Liver (tissue), 9 donors: Measurements from ENCODE around the gene BAZ2B. TPM values are rescaled to one million over a fixed set of nuclear protein-coding genes. Genes with fewer than 3 reads are reported as not detected.

Experiments
- DNase-seq: peaks from one replicate; pipeline ENCODE4 v3.0.0-alpha.2; 2017; ENCODE audit warnings: low spot score
- H3K27ac ChIP-seq, 2 donors: one replicate each; pipeline ENCODE4 v1.7.0; 2013; ENCODE audit warnings: inconsistent platforms in 2 of 2, low read length in 2 of 2, control low read depth in 1 of 2, low read depth in 1 of 2, mild to moderate bottlenecking in 1 of 2
- H3K27me3 ChIP-seq, 4 donors: one replicate each; pipeline versions ENCODE4 v1.6.1 to v1.7.0; 2013; ENCODE audit warnings: low read length in 3 of 4, inconsistent platforms in 1 of 4, mild to moderate bottlenecking in 1 of 4, moderate library complexity in 1 of 4; ENCODE audit not compliant: control insufficient read depth in 4 of 4, insufficient read depth in 4 of 4
- H3K36me3 ChIP-seq, 4 donors: one replicate each; pipeline versions ENCODE4 v1.6.1 to v1.7.0; 2013; ENCODE audit warnings: low read length in 3 of 4, mild to moderate bottlenecking in 3 of 4, low read depth in 1 of 4, moderate library complexity in 1 of 4; ENCODE audit not compliant: control insufficient read depth in 4 of 4, insufficient read depth in 3 of 4
- H3K4me1 ChIP-seq, 4 donors: one replicate each; pipeline versions ENCODE4 v1.6.1 to v1.7.0; 2013; ENCODE audit warnings: low read length in 3 of 4, mild to moderate bottlenecking in 3 of 4, moderate library complexity in 1 of 4; ENCODE audit not compliant: control insufficient read depth in 4 of 4, insufficient read depth in 4 of 4
- H3K4me3 ChIP-seq, 3 donors: one replicate each; pipeline versions ENCODE4 v1.6.1 to v1.7.0; 2013; ENCODE audit warnings: low read length in 3 of 3, control low read depth in 1 of 3, low read depth in 1 of 3, mild to moderate bottlenecking in 1 of 3
- H3K9ac ChIP-seq, 2 donors: one replicate each; pipeline ENCODE4 v1.7.0; 2013; ENCODE audit warnings: low read length in 2 of 2, mild to moderate bottlenecking in 2 of 2, moderate library complexity in 2 of 2, control low read depth in 1 of 2, low read depth in 1 of 2
- H3K9me3 ChIP-seq, 4 donors: one replicate each; pipeline versions ENCODE4 v1.6.1 to v1.7.0; 2013; ENCODE audit warnings: low read length in 3 of 4; ENCODE audit not compliant: control insufficient read depth in 4 of 4
- EGR1 ChIP-seq, 2 donors: IDR thresholded peaks; 2 replicates each; pipeline ENCODE4 v1.6.1; 2016 to 2018; ENCODE audit warnings: antibody characterized with exemption in 2 of 2, low read depth in 2 of 2
- FOXA1 ChIP-seq: IDR thresholded peaks from 2 replicates; pipeline ENCODE4 v1.6.1; 2016; ENCODE audit warnings: antibody characterized with exemption
- HNF4A ChIP-seq, 2 donors: conservative IDR thresholded peaks; 2 replicates each; pipeline ENCODE4 v1.6.1; 2016; ENCODE audit warnings: antibody characterized with exemption in 2 of 2, mild to moderate bottlenecking in 2 of 2
- JUND ChIP-seq, 2 donors: IDR thresholded peaks; 2 replicates each; pipeline ENCODE4 v1.6.1; 2016; ENCODE audit warnings: antibody characterized with exemption in 2 of 2
- NR2F2 ChIP-seq: IDR thresholded peaks from 2 replicates; pipeline ENCODE4 v1.6.1; 2016; ENCODE audit warnings: antibody characterized with exemption
- RAD21 ChIP-seq, 2 donors: IDR thresholded peaks; 2 replicates each; pipeline ENCODE4 v1.6.1; 2016; ENCODE audit warnings: antibody characterized with exemption in 2 of 2, mild to moderate bottlenecking in 2 of 2
- REST ChIP-seq: IDR thresholded peaks from 2 replicates; pipeline ENCODE4 v1.6.1; 2016; ENCODE audit warnings: antibody characterized with exemption, mild to moderate bottlenecking
- RXRA ChIP-seq, 2 donors: IDR thresholded peaks; 2 replicates each; pipeline ENCODE4 v1.6.1; 2017 to 2018; ENCODE audit warnings: antibody characterized with exemption in 2 of 2, mild to moderate bottlenecking in 1 of 2
- TAF1 ChIP-seq: conservative IDR thresholded peaks from 2 replicates; pipeline ENCODE4 v1.6.1; 2016; ENCODE audit warnings: antibody characterized with exemption, mild to moderate bottlenecking
- ZBTB33 ChIP-seq: IDR thresholded peaks from 2 replicates; pipeline ENCODE4 v1.6.1; 2016; ENCODE audit warnings: antibody characterized with exemption
- WGBS: extraction: QIAGEN DNeasy Blood & Tissue Kit; methylation state at CpG from one replicate; pipeline ENCODE4 v1.1.7; 2013; 5-methylcytosine and 5-hydroxymethylcytosine counted together
- polyA plus RNA-seq, 2 donors: library from polyadenylated mRNA; stranded (reverse) in 1 of 2; unstranded in 1 of 2; fragments of 200-250 nt in 1 of 2; fragments of >200 nt in 1 of 2; fragmentation: Nextera tagmentation in 1 of 2; extraction: Ambion mirVana in 1 of 2; gene quantifications; one replicate each; pipeline versions ENCODE4 v1.2.1 to v1.2.3, GENCODE V29; 2013 to 2015
- total RNA-seq, 2 donors: library from RNA; depleted of rRNA; stranded (reverse); fragments of >200 nt; gene quantifications; one replicate each; pipeline ENCODE4 v1.2.3, GENCODE V29; 2014
- TF ChIP-seq, protein P1 (sequence below): IDR thresholded peaks from 2 replicates; pipeline ENCODE4 v1.6.1; 2016; ENCODE audit warnings: antibody characterized with exemption
- donor health status: healthy.
- donor health status: healthy.
- donor health status: healthy.
- donor health status: healthy.
- donor health status: healthy.

Gene BAZ2B
- total and polyA plus RNA-seq, 4 donors = 6.7 to 61.0 (median 24.9) TPM

DNA sequence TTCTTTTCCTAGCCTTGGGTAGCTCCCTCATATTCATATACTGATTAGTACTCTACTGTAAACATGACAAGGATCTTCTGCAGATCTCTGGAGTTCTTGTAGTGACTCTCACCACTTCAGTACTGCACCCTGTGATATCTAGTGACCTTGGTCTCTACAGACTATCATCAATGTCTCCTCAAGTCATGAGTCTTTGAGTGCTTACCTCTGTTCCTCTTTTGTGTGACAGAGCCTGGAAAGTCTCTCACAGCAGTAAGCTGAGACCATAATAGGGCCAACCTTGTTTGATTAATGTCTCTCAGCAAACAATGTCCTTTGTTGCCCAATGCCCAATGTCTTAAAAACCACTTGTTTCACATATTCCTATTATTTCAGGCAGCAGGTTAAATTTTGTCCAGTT, 34.2 kb upstream of the BAZ2B start:
- Histone ChIP-seq H3K4me1 (peaks cover 0 to 5% (median under 1%) of the 10 kb centered on the region in 4 donors), H3K9ac (no peak overlapping the region)

GRCh38 chr2:159648643-159649042, 32.3 kb upstream of the BAZ2B start:
- no peaks in the 10 kb centered on the region for H3K9me3 ChIP-seq
- WGBS = 79% methylated on average over 2 of the region's 2 CpGs

More for the DNA sequence above, 34.2 kb upstream of the BAZ2B start:
- Histone ChIP-seq H3K27me3 (no peaks in the 10 kb centered on the region), H3K36me3 (no peaks in the 10 kb centered on the region), H3K4me3 (no peak overlapping the region), H3K27ac (no peak overlapping the region), H3K9me3 (no peaks in the 10 kb centered on the region)
- no peak for TF ChIP-seq FOXA1
- no peak for DNase-seq

More at GRCh38 chr2:159648643-159649042, 32.3 kb upstream of the BAZ2B start:
- H3K9ac ChIP-seq = no peak overlapping the region
- H3K4me1 ChIP-seq = peaks cover 0 to under 1% (median 0%) of the 10 kb centered on the region in 4 donors
- H3K36me3 ChIP-seq = no peaks in the 10 kb centered on the region
- no peak overlapping the region for H3K4me3 ChIP-seq
- TF ChIP-seq EGR1 (IDR thresholded peaks at IDR 0.05; ENCODE audit: low read depth in 2 of 2) (no peak), JUND (IDR thresholded peaks at IDR 0.05) (no peak), REST (no peak), RXRA (IDR thresholded peaks at IDR 0.05) (no peak), TAF1 (no peak), RAD21 (IDR thresholded peaks at IDR 0.05) (no peak), HNF4A (conservative IDR thresholded peaks at IDR 0.05) (no peak), NR2F2 (no peak), ZBTB33 (no peak)
- TF ChIP-seq, protein P1, sequence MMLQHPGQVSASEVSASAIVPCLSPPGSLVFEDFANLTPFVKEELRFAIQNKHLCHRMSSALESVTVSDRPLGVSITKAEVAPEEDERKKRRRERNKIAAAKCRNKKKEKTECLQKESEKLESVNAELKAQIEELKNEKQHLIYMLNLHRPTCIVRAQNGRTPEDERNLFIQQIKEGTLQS = no peak
- H3K27me3 ChIP-seq = no peaks in the 10 kb centered on the region
- H3K27ac ChIP-seq = no peak overlapping the region
- no peak for DNase-seq
